Ascending aorta (tissue), 2 donors: Measurements from ENCODE around the gene MGMT. TPM values are rescaled to one million over a fixed set of nuclear protein-coding genes. Genes with fewer than 3 reads are reported as not detected.

Experiments
- DNase-seq, 2 donors: peaks; one replicate each; pipeline ENCODE4 v3.0.0-alpha.2; 2019; ENCODE audit warnings: low spot score in 2 of 2
- H3K27ac ChIP-seq, 2 donors: fragments of 200-600 bp; sonication (generic); one replicate each; pipeline ENCODE4 v1.5.1; 2016 to 2017; ENCODE audit warnings: mild to moderate bottlenecking in 1 of 2
- H3K27me3 ChIP-seq: fragments of 200-600 bp; sonication (generic); one replicate; pipeline ENCODE4 v1.5.1; 2017
- H3K36me3 ChIP-seq, 2 donors: fragments of 200-600 bp; sonication (generic); one replicate each; pipeline ENCODE4 v1.5.1; 2016
- H3K4me1 ChIP-seq, 2 donors: fragments of 200-600 bp; sonication (generic); one replicate each; pipeline ENCODE4 v1.5.1; 2016 to 2017; ENCODE audit warnings: mild to moderate bottlenecking in 1 of 2
- H3K4me3 ChIP-seq, 2 donors: fragments of 200-600 bp; sonication (generic); one replicate each; pipeline ENCODE4 v1.5.1; 2016 to 2017; ENCODE audit warnings: mild to moderate bottlenecking in 1 of 2
- H3K9me3 ChIP-seq, 2 donors: fragments of 200-600 bp; sonication (generic); one replicate each; pipeline ENCODE4 v1.5.1; 2016
- intact Hi-C: fragments of 100-400 bp; cut with DNase I; formaldehyde crosslinking; loops from one replicate; pipeline ENCODE4 v1.15.1; 2023
- total RNA-seq: library from RNA; depleted of rRNA; stranded (reverse); fragments of >200 nt; gene quantifications from one replicate; pipeline ENCODE4 v1.1.0, GENCODE V29; 2016
- TF ChIP-seq, protein P1 (sequence below), 3 experiments: fragments of 200-600 bp in 2 of 3; fragments of 450-650 bp in 1 of 3; sonication (generic) in 2 of 3; IDR thresholded peaks; one replicate each; pipeline ENCODE4 v1.5.1; 2016 to 2019; ENCODE audit warnings: antibody characterized with exemption in 3 of 3, mild to moderate bottlenecking in 1 of 3, moderate library complexity in 1 of 3

The MGMT gene
- total RNA-seq, 1 donor from 2014 or later: 7.0 TPM

DNA sequence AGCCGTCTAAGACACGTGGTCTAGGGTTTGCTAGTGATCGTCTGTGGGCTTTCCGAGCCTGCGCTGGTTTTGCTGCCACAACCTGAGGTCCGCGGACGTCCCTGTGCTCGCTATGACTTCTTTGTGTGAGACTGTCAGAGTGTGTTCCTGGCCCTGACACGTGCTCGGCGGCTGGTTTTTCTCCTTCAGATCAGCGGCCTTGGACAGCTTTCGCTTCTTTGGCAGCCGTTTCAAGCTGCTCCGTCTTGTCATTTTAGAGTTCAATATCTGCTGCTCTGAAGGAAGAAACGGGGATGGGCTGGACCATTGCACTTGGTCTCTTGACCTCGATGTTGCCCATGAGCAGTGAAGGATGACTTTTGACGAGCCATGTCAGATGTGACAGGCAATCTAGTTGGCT, 147.3 kb downstream of the MGMT start:
- no peaks in the 10 kb centered on the region for H3K9me3 ChIP-seq
- DNase-seq: no peak
- no peaks in the 10 kb centered on the region for H3K36me3 ChIP-seq
- TF ChIP-seq, protein P1, sequence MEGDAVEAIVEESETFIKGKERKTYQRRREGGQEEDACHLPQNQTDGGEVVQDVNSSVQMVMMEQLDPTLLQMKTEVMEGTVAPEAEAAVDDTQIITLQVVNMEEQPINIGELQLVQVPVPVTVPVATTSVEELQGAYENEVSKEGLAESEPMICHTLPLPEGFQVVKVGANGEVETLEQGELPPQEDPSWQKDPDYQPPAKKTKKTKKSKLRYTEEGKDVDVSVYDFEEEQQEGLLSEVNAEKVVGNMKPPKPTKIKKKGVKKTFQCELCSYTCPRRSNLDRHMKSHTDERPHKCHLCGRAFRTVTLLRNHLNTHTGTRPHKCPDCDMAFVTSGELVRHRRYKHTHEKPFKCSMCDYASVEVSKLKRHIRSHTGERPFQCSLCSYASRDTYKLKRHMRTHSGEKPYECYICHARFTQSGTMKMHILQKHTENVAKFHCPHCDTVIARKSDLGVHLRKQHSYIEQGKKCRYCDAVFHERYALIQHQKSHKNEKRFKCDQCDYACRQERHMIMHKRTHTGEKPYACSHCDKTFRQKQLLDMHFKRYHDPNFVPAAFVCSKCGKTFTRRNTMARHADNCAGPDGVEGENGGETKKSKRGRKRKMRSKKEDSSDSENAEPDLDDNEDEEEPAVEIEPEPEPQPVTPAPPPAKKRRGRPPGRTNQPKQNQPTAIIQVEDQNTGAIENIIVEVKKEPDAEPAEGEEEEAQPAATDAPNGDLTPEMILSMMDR (IDR thresholded peaks at IDR 0.05): no peak
- H3K4me1 ChIP-seq: no peaks in the 10 kb centered on the region
- H3K27ac ChIP-seq: no peak overlapping the region
- H3K4me3 ChIP-seq: no peak overlapping the region
- no peaks in the 10 kb centered on the region for H3K27me3 ChIP-seq
- intact Hi-C loops: no loop called here

DNA sequence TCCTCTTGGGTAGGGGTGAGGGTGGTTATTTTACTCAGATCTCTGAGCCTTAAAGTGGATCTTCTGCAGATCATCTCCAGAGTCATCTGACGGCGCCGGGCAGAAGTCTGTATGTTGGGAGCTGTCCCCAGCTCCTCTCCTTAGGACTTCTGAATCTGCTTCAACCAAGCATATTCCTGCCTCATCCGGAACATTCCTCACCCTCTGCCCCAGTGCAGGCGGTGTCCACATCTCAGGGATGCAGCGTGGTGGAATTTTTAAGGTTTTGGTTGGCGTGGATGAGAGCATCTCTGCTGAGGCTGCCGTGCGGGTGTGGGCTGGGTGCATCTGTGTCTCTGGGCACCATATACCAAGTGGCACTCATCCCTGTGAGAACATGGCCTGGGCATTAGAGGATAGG, 148.3 kb downstream of the MGMT start:
- Histone ChIP-seq H3K27me3 (no peaks in the 10 kb centered on the region), H3K4me1 (no peaks in the 10 kb centered on the region), H3K9me3 (no peaks in the 10 kb centered on the region), H3K27ac (no peak overlapping the region), H3K36me3 (no peaks in the 10 kb centered on the region), H3K4me3 (no peak overlapping the region)
- no peak for DNase-seq
- TF ChIP-seq, protein P1 (IDR thresholded peaks at IDR 0.05): no peak
- intact Hi-C loops: no loop called here

DNA sequence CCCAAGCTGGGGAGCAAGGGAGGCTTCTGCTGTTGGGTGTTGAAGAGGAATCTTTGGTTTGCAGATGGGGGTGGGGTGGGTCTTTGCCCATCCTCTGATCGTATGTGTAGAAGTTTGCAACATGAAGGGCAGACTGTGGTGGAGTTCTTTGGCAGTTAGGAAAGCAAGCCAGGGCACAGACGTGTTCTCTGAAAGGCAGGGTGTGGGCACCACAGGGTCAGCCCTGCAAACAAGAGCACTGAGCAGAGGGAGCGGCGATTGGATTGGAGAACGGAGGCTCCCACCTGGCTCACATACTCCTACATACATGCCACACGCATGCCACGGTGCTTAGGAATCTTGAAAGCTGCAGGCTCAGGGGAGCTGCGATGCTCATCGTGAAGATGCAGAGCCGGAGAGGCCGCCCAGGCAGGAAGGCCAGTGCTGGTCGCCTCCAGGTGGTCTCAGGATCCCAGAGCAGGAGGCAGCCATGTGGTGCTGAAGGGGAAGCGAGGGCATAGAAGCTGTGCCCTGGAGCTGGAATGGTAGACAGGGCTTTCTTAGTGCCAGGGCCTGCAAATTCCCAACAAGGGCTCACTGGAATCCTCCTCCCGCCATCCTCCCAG, 149.0 kb downstream of the MGMT start:
- Histone ChIP-seq H3K27ac (no peak overlapping the region), H3K36me3 (no peaks in the 10 kb centered on the region), H3K4me3 (no peak overlapping the region), H3K4me1 (no peaks in the 10 kb centered on the region), H3K9me3 (no peaks in the 10 kb centered on the region), H3K27me3 (no peaks in the 10 kb centered on the region)
- TF ChIP-seq, protein P1 (IDR thresholded peaks at IDR 0.05): no peak
- DNase-seq: no peak
- intact Hi-C loops: no loop called here

DNA sequence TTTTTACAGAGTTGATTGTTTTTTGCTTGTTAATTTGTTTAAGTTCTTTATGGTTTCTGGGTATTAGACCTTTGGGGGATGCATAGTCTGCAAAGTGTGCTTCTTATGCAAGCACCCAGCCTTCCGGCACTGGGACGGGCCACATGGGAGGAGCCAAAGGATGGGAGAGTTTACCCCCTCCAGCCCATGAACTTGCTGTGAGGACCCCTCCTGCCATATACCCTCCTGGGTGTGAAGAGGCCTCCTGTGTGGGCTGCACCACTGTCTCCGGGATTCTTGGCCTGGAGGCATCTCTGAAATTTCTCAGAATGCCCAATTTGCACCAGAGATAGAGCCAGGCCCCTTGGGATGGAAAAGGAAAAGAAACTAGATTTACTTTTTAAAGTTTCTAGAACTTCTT, 150.7 kb downstream of the MGMT start:
- intact Hi-C loops: no loop called here
- Histone ChIP-seq H3K4me3 (no peak overlapping the region), H3K9me3 (no peaks in the 10 kb centered on the region), H3K36me3 (no peaks in the 10 kb centered on the region), H3K27me3 (no peaks in the 10 kb centered on the region), H3K27ac (no peak overlapping the region), H3K4me1 (no peaks in the 10 kb centered on the region)
- TF ChIP-seq, protein P1 (IDR thresholded peaks at IDR 0.05): no peak
- no peak for DNase-seq

DNA sequence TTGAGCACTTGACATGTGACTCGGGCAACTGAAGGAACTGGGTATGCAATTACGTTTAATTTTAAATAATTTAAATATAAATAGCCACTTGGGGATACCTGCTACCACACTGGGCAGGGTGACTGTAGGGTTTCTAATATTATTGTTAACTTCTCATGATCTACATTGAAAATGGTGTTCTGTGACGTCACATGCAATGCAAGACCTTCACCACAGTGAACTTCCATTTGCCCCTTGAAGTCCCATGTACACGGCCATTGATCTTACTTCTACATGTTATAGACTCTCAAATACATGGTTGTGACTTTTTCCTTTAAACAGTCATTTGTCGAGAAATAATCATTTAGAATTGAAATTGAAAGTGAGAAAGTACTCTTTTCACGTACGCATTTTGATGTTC, 154.0 kb downstream of the MGMT start:
- H3K4me3 ChIP-seq: no peak overlapping the region
- intact Hi-C loops: no loop called here
- no peaks in the 10 kb centered on the region for H3K4me1 ChIP-seq
- no peaks in the 10 kb centered on the region for H3K36me3 ChIP-seq
- no peak overlapping the region for H3K27ac ChIP-seq
- no peaks in the 10 kb centered on the region for H3K9me3 ChIP-seq
- TF ChIP-seq, protein P1 (IDR thresholded peaks at IDR 0.05): no peak
- H3K27me3 ChIP-seq: no peaks in the 10 kb centered on the region
- no peak for DNase-seq

DNA sequence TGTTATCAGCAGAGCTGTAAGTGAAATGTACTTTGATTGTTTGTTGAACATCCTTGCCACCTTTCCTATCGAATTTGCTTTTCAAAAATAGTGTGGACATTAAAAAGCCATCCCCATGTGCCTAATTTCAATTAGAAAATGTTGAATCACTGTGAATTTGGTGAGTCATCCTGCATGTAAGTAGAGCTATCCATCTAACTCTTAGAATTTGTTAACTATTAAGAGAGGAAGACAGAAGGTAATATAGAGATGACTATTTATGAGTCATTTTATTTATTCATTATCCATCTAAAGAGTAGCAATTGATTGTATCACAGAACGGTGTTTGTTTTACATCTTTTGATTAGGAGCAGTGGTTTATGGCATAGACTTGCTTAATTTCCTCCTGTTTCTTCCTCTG, 154.7 kb downstream of the MGMT start:
- Histone ChIP-seq H3K4me1 (no peaks in the 10 kb centered on the region), H3K9me3 (no peaks in the 10 kb centered on the region), H3K36me3 (no peaks in the 10 kb centered on the region), H3K27ac (no peak overlapping the region), H3K4me3 (no peak overlapping the region), H3K27me3 (no peaks in the 10 kb centered on the region)
- TF ChIP-seq, protein P1 (IDR thresholded peaks at IDR 0.05): no peak
- DNase-seq: no peak
- intact Hi-C loops: no loop called here
